IMR-90 (cell line): Measurements from ENCODE around the gene MORN4. TPM values are rescaled to one million over a fixed set of nuclear protein-coding genes. Genes with fewer than 3 reads are reported as not detected.

Experiments
- BHLHE40 ChIP-seq: fragments of 150-350 bp; IDR thresholded peaks from 2 replicates; pipeline ENCODE4 v1.6.1; 2016; ENCODE audit warnings: mild to moderate bottlenecking, low read depth, low read length
- CEBPB ChIP-seq: IDR thresholded peaks from 2 replicates; pipeline ENCODE4 v1.6.1; 2012; ENCODE audit warnings: low read depth, low read length, improper control_type of control experiment
- NFE2L2 ChIP-seq: fragments of 150-350 bp; IDR thresholded peaks from 2 replicates; pipeline ENCODE4 v1.6.1; 2016; ENCODE audit warnings: low read depth, mild to moderate bottlenecking, low read length
- RFX5 ChIP-seq: IDR thresholded peaks from 2 replicates; pipeline ENCODE4 v1.8.0; 2012; ENCODE audit warnings: low read depth, mild to moderate bottlenecking, low read length, moderate library complexity
- polyA plus RNA-seq, 3 experiments: library from polyadenylated mRNA; depleted of rRNA; stranded (reverse); fragments of >200 nt; gene quantifications; 2 replicates each; pipeline ENCODE4 v1.2.3, GENCODE V29; 2012; ENCODE audit warnings: low replicate concordance in 1 of 3
- total RNA-seq: library from RNA; depleted of rRNA; stranded (reverse); fragments of >200 nt; gene quantifications from 2 replicates; pipeline ENCODE4 v1.2.3, GENCODE V29; 2012

MORN4 gene
- total and polyA plus RNA-seq, 2 of the 4 experiments (the other 2 are of a cell fraction) = 3.2 to 8.4 TPM

DNA sequence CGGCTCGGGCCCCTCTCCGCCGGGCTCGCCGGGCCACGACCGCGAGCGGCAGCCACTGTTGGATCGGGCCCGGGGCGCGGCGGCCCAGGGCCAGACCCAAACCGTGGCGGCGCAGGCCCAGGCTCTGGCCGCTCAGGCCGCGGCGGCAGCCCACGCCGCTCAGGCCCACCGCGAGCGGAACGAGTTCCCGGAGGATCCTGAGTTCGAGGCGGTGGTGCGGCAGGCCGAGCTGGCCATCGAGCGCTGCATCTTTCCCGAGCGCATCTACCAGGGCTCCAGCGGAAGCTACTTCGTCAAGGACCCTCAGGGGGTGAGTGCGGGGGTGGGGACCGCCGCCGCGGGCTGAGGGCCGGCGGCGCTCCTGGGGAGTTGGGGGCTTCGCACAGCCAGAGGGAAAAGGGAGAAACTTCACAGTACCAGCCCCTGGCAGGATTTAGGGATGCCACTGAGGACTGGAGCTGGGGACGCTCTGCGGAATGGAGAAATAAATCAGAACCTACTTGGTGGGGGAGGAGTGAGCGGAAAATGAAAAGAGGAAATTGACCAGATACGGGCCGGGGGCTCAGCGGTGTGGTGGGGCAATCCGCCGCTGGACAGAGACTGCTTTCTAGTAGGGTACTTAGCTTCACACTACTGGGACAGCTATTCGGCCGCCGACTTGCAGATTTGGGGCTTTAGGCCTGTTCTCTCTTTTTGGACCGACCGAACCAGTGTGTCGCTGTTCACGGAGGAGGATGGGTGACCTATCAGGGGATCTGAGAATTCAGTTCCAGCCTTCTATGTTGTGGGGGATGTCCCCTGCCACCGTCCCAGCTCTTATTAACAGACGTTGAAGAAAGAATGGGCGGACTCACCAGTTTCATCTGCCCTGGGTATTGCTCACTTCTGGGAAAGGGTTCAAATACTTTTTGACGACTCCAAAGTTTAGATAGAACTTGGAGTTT is 7.8 kb upstream of the MORN4 start (continued):
- no peak for TF ChIP-seq RFX5
- no peak for TF ChIP-seq NFE2L2
- TF ChIP-seq BHLHE40 = no peak
- TF ChIP-seq CEBPB = no peak
